Neutrophil (primary cell): ENCODE results near the gene MIGA2.

Source experiments
- H3K27ac ChIP-seq: fragments of 200-600 bp; sonication (generic); 2 replicates; pipeline ENCODE4 v1.5.1; 2016; ENCODE audit warnings: mild to moderate bottlenecking, moderate library complexity
- H3K27me3 ChIP-seq: fragments of 200-600 bp; sonication (generic); 2 replicates; pipeline ENCODE4 v1.6.0; 2016; ENCODE audit warnings: mild to moderate bottlenecking
- H3K36me3 ChIP-seq: fragments of 200-600 bp; sonication (generic); 2 replicates; pipeline ENCODE4 v1.5.1; 2017
- H3K4me1 ChIP-seq, 2 experiments: fragments of 200-600 bp in 1 of 2; sonication (generic) in 1 of 2; 1 replicate in 1 of 2; 2 replicates in 1 of 2; pipeline versions ENCODE4 v1.5.1 to v1.6.1; 2013 to 2016; ENCODE audit warnings: low read depth in 1 of 2, low read length in 1 of 2, mild to moderate bottlenecking in 1 of 2, moderate library complexity in 1 of 2; ENCODE audit not compliant: control insufficient read depth in 1 of 2, insufficient read depth in 1 of 2
- H3K4me3 ChIP-seq, 2 experiments: fragments of 200-600 bp in 1 of 2; sonication (generic) in 1 of 2; 1 replicate in 1 of 2; 2 replicates in 1 of 2; pipeline ENCODE4 v1.5.1; 2013 to 2016; ENCODE audit warnings: low read depth in 1 of 2, low read length in 1 of 2, mild to moderate bottlenecking in 1 of 2, moderate library complexity in 1 of 2
- H3K9me3 ChIP-seq: fragments of 200-600 bp; sonication (generic); 2 replicates; pipeline ENCODE4 v1.5.1; 2016
- CTCF ChIP-seq: fragments of 200-600 bp; sonication (generic); IDR thresholded peaks from 2 replicates; pipeline ENCODE4 v1.5.1; 2016; ENCODE audit warnings: antibody characterized with exemption

MIGA2 gene

GRCh38 chr9:129054163-129054851 lies 17.9 kb downstream of the MIGA2 start:
- Histone ChIP-seq H3K9me3 (no peaks in the 10 kb centered on the region), H3K4me1 (peaks cover 4% of the 10 kb centered on the region in 2 experiments), H3K36me3 (peaks cover 67% of the 10 kb centered on the region), H3K27me3 (no peaks in the 10 kb centered on the region), H3K4me3 (no peak overlapping the region), H3K27ac (no peak overlapping the region)
- no peak for TF ChIP-seq CTCF

- peaks cover 67% of the 10 kb centered on the region for H3K36me3 ChIP-seq
- H3K4me1 ChIP-seq = peaks cover 4% of the 10 kb centered on the region in 2 experiments
- no peak for TF ChIP-seq CTCF
- H3K27ac ChIP-seq = no peak overlapping the region
- no peaks in the 10 kb centered on the region for H3K9me3 ChIP-seq
- H3K4me3 ChIP-seq = no peak overlapping the region
- no peaks in the 10 kb centered on the region for H3K27me3 ChIP-seq
Observed at GRCh38 chr9:129058965-129059795, 22.8 kb downstream of the MIGA2 start.

DNA sequence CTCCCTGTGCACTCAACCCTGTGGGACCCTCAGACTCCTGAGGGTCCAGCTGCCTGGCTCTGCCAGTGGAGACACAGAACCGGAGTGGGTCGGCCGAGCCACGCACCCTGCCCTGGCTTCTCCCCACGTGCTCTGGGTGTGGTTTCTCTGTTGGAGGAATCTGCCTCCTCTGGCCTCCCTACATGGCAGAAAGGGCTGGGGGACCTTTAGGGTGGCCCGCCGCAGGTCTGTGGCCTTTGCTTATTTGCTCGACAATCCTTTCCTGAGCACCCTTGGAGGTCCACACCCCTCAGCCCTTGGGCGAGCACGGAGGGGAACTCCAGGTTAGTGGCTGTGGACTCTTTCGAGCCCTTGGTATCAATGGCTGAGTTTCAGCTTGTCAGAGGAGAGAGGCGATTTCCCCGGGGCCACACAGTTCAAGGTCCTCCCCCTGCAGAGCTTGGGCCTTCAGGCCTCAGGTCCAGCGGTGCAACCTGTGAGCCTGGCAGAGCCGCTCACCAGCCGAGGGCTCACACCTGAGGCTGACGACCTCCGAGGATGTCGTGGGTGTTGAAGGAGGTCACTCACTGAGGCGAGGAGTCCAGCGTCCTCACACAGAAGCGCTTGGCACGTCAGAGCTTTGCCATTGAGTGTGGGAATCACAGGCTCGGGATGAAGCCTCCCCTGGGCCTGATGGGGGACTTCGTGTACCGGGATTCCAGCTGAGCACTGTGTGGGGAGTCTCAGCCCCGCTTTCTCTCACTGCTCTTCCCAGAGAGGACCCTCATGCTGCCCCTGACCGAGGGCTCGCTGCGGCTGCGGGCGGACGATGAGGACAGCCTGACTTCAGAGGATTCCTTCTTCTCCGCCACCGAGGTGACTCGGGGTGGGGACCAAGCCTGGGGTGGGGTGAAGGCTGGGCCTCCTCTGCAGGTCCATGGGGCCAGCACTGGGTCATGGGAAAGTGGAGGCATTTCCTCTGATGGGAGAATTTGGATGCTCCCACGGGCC lies 23.7 kb downstream of the MIGA2 start:
- Histone ChIP-seq H3K36me3 (peaks cover 66% of the 10 kb centered on the region), H3K9me3 (no peaks in the 10 kb centered on the region), H3K4me1 (peaks cover 4% of the 10 kb centered on the region in 2 experiments), H3K27ac (no peak overlapping the region), H3K4me3 (no peak overlapping the region), H3K27me3 (no peaks in the 10 kb centered on the region)
- no peak for TF ChIP-seq CTCF

GRCh38 chr9:129060991-129061390 lies 24.6 kb downstream of the MIGA2 start:
- Histone ChIP-seq H3K4me1 (peaks cover 4% of the 10 kb centered on the region in 2 experiments), H3K9me3 (no peaks in the 10 kb centered on the region), H3K4me3 (no peak overlapping the region), H3K36me3 (peaks cover 73% of the 10 kb centered on the region), H3K27ac (no peak overlapping the region), H3K27me3 (no peaks in the 10 kb centered on the region)
- no peak for TF ChIP-seq CTCF

GRCh38 chr9:129063061-129063460 lies 26.6 kb downstream of the MIGA2 start:
- H3K4me3 ChIP-seq = no peak overlapping the region
- H3K27ac ChIP-seq = no peak overlapping the region
- no peak for TF ChIP-seq CTCF
- H3K36me3 ChIP-seq = peaks cover 78% of the 10 kb centered on the region
- peaks cover 1 to 2% of the 10 kb centered on the region in 2 experiments for H3K4me1 ChIP-seq
- H3K27me3 ChIP-seq = no peaks in the 10 kb centered on the region
- H3K9me3 ChIP-seq = no peaks in the 10 kb centered on the region
